UCSD-AML1 (cell line): Measurements from ENCODE around the gene ABCA2.

Source experiments
- DNase-seq: peaks from one replicate; lab custom pipeline; 2025; ENCODE audit not compliant: unreplicated experiment; lab: John Stamatoyannopoulos, UW

The ABCA2 gene

DNA sequence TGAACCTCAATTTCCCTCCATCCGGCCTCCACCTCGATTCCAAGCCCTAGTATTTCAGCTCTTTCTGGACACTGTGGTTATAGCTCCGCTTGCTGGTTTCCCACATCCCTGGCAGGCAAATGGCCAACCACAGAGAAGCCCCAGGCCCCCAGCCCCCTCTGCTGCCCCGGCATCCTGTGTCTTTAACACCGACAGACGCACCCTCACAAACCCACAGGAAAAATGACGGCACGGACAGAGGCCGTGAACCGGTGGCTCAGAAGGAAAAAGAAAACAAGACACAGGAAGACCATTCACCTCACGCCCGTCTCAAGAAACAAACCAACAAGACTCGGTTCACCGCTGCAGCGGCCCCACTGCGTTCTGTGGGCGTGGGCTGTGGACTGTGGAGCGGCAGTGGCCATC, 30.2 kb downstream of the ABCA2 start:
- DNase-seq: peak; percentile 76

DNA sequence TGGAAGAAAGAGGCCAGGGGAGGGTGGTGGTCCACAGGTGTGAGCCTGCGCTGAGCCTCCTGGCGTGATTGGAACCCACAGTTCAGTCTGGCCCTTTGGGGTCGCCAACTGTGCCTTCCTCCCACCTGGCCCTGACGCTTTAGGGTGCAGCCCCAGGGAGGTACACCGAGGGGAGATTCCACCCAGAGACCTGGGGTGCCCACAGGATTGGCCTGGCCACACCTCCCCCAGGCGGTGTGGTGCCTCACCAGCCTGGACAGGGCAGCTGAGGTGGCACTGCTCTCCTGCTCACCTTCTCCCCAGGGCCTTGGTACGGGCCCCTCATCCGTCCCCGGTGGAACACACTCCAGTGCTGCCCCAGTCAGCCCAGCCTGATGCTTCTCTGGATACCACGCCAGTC, 30.7 kb downstream of the ABCA2 start:
- DNase-seq: no peak

GRCh38 chr9:136996361-136997292, 31.4 kb downstream of the ABCA2 start, which contains the start of gene CLIC3:
TSS of gene CLIC3 (minus strand) at chr9:136996568. CDS start at chr9:136996543, 25 bp downstream.
- DNase-seq: no peak

- no peak for DNase-seq
These were observed 32.2 kb downstream of the ABCA2 start for GRCh38 chr9:136995772-136996311.

GRCh38 chr9:136995362-136995761, 32.7 kb downstream of the ABCA2 start:
- DNase-seq: no peak

DNA sequence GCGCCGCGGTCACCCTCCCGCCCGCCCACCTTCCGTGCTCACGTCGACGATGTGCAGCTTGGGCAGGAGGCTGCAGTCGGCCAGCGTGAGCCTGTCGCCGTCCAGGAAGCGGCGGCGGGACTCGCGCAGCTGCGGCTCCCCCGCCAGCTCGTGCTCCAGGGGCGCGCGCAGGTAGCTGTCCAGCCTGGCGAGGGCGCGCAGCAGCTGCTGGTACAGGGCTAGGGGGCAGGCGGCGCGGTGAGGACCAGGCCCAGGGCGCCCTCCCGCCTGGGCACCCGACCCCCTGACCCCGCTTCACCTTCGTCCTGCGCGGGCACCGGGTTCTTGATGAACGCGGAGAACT, 33.2 kb downstream of the ABCA2 start:
- DNase-seq: no peak

GRCh38 chr9:136994180-136994887, 33.7 kb downstream of the ABCA2 start:
- DNase-seq: no peak

- no peak for DNase-seq
These were observed 35.1 kb downstream of the ABCA2 start for GRCh38 chr9:136992819-136993369.

GRCh38 chr9:136991993-136992818, 35.8 kb downstream of the ABCA2 start, which contains the start of gene PAXX:
TSS of gene PAXX (plus strand) at chr9:136992422. CDS start at chr9:136992444, 22 bp downstream.
- peak; percentile 91 for DNase-seq

- no peak for DNase-seq
These were observed 37.7 kb downstream of the ABCA2 start for GRCh38 chr9:136990242-136990911.

DNA sequence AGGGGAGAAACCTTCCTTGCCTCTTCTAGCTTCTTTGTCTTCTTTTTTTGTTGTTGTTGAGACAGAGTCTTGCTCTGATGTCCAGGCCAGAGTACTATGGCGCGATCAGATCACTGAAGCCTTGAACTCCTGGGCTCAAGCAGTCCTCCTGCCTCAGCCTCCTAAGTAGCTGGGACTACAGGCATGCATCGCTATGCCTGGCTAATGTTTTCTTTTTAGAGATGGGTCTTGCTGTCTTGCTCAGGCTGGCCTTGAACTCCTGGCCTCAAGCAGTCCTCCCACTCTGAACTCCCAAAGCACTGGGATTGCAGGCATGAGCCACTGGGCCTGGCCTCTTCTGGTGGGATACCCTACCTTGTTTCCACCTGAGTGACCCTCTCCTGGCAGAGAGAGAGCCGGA, 39.2 kb downstream of the ABCA2 start:
- no peak for DNase-seq

DNA sequence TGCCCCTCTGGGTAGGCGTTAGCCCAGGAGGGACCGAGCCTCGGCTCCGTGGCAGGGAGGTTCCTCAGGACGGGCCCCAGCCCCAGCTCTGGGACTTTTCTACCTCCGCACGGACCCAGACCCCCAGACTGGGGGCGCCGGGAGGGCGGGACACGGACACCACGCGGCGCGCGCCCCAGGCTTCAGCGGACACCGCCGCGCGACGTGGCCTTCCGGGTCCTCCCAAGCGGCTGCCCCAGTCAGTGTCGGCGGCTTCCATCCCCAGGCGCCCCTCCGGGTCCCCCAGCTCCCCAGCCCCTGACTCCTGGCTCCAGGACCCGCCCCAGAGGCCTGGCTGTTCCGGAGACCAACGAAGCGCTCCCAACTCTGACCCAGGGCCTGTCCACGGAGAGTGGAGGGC, 42.2 kb downstream of the ABCA2 start:
- no peak for DNase-seq

GRCh38 chr9:136985027-136985602, 42.9 kb downstream of the ABCA2 start:
- DNase-seq: no peak

- no peak for DNase-seq
These were observed 43.5 kb downstream of the ABCA2 start for GRCh38 chr9:136984464-136985026.

DNA sequence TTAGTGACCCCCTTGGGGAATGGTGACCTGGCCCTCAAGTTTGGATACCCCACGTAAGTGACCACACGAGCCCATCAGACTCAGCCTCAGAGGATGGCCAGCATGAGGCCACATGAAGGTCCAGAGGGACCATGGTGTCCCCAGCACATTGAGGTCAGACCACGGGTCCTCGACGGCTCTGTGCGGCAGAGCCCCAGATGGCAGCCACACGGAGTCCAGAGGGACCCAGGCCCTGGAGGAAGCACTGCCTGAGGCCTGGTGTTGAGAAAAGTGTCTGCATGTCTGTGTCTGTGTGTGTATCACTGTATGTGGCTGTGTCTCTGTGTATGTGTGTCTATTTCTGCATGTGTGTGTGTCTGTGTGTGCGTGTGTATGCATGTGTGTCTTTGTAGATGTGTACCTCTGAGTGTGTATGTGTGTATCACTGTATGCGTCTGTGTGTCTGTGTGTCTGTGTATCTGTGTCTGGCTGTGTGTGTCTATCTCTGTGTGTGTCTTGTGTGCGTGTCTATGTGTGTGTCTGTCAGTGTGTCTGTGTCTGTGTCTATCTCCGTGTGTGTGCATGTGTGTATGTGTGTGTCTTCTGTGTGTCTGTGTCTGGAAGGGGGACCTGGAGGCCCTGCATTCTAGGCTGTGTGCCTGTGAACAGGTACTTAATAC, 44.3 kb downstream of the ABCA2 start:
- no peak for DNase-seq

GRCh38 chr9:136983167-136983566, 44.9 kb downstream of the ABCA2 start:
- no peak for DNase-seq

DNA sequence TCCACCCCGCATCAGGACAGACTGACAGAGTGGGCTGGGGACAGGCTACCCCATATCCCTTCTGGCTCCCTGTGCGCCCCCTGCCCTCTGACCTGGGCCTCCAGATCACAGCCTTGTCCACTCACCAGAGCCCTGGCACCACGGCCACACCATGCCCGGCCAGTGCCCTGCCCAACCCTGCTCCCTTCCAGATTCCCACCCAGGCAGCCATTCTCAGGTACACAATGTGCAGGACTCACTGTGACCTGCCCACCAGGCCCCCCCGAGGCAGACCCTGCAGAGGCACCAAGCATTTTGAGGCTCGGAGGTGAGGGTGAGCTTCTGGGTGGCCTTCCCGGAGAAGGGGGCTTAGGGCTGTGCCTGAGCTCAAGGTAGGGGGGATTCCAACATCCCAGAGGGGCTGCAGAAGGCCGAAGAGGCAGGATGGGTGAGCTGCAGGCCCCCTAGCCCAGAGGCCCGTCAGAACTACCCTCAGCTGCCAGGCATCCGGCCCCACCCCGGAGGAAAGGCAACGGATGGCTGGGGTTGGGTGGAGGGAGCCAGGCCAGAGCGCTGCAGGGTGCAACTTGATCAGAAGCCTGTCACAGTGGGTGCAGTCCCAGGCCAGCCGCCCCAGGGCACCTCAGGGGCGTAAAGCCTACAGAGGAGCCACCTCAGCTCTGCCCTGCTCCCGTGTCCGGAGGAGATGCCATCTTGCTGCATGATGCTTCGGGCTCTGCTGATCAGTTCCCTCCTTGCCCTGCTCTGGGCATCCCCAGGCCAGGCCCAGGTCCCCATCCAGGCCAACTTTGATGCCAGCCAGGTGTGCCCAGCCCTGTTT, 45.6 kb downstream of the ABCA2 start, which contains the start of gene LCNL1:
LCNL1 (plus strand) TSS at position 762 of the 820 bp plus-strand sequence. CDS start 594 bp downstream, outside the sequence.
- DNase-seq: no peak
